LNCAP (cell line): ENCODE measurements around the gene S100A11.

Experiments
- TF ChIP-seq, protein P1 (sequence below): fragments of 450-650 bp; IDR thresholded peaks from 2 replicates; pipeline ENCODE4 v1.5.1; 2017; ENCODE audit warnings: mild to moderate bottlenecking

Gene S100A11

DNA sequence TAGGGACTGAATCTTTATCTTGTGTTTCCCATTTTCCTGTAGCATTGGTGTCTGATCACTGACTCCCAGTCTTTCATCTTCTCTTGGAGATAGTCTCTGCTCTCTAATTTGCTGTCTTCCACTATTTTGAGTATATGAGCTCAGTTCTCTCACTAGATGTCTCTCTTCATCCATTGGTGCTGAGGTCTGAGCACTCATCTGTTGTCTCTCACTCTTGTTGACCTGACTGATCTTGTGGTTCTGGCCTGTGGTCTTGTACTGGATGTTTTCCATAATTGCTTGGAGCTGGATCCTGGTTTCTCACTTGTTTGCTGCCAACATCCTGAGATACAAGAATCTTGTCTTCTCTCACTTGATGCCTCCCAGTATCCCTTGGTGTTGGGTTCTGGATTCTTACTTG is 25.1 kb upstream of the S100A11 start:
- TF ChIP-seq, protein P1, sequence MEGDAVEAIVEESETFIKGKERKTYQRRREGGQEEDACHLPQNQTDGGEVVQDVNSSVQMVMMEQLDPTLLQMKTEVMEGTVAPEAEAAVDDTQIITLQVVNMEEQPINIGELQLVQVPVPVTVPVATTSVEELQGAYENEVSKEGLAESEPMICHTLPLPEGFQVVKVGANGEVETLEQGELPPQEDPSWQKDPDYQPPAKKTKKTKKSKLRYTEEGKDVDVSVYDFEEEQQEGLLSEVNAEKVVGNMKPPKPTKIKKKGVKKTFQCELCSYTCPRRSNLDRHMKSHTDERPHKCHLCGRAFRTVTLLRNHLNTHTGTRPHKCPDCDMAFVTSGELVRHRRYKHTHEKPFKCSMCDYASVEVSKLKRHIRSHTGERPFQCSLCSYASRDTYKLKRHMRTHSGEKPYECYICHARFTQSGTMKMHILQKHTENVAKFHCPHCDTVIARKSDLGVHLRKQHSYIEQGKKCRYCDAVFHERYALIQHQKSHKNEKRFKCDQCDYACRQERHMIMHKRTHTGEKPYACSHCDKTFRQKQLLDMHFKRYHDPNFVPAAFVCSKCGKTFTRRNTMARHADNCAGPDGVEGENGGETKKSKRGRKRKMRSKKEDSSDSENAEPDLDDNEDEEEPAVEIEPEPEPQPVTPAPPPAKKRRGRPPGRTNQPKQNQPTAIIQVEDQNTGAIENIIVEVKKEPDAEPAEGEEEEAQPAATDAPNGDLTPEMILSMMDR = no peak

DNA sequence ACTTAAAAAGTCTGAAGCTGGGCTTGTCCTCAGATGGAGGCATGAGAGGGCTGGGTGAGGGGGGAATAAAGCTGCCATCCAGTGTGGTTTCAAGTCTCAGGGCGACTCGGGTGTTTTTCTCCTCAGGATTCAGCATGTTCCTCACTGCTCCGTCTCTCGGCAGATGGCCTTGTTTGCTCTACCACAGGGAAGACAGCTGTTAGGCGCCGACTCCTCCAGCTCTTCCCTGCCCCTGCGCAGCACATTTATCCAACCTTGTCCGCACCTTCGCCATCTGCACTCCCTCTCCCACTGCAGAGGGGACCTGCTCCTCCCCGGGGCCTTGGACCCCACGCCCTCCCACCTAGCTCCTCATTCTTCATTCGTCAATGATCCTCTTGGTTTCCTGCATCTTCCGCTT is 16.6 kb upstream of the S100A11 start:
- TF ChIP-seq, protein P1 = no peak

DNA sequence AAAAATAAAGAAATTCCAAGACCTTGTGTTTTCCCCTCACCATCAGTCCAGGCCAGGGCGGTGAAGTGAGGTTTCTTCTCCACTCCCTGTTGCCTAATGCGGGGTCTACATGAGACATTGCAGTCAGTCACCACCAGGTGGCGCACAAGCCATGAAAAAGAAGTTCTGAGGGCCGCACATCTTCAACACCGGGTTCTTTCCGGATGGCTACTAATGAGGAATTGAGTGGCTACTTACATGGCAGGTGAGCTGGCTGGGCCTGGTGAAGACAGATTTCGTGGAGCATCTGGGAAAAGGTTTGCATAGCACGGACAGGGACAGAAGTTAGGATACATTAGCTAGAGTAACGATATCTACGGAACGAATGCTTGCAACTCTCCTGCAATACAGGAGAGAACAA is 15.8 kb upstream of the S100A11 start:
- TF ChIP-seq, protein P1 = peak; percentile 98

DNA sequence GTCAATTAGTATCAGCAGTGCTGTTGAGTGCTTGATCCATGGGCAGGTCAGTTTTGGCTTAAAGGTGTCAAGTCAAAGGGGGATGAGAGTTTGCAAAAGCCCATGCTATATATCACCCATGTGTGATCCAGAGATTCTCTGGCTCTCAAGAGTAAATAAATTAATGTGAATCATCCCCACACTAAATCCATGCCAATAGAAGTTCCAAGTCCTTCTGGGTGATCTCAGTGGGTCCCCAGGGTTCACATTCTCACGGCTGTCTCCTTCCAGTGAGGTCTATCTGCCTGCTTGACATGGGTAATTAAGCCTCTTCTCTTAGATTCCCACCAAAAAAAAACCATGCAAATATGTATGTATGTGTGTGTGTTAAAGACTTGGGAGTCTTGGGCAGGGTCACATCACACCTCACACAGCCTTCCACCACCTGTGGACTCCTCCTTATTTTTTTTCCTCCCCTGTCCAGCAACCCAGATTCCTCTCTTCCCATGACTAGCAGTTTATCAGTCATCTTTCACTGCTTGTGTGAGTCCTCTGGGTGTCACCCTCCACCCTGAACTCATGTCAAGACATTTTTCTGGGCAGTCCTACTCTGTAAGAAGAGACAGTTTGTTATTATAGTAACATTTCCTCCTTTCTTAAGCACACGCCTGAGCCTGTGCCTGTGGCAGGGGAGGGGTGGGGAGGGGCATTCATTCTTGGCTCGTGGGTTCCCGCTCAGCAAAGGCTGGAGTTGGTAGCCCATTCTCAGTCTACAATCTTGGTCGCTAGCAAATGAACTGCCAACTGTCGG is 14.3 kb upstream of the S100A11 start:
- TF ChIP-seq, protein P1 = no peak

DNA sequence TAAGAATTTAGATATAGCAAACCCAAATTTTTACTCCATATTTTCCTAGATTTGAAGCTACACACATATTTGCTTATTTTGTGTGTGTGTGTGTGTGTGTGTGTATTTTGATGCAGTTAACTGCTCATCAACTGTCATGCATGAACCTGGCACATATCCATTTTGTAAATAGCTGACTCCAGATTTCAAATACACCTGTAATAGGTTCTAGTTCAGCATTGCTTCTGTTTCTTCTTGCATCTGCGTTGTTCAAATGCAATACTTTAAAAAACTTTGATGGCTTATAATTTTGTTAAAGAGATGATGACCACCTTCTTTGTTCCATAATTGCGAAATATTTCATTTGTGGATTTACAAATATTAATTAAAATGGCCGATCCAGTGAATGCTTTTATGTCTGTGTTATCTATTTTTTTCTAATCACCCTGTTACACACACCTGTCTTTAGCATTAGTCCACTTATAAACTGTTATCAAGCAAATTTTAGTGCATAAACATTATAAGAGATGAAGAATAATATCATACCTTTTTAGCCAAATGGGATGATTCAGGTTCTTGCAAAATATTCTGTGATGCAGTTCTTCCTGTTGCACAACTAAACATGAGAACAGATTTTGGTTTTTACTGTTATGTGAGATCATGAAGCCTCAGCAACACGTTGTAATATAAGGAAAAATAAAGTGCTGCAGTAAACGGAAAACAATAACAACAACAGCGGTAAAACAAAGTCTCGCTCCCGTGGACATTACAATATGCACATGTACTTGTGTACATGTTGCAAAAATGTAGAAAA is 12.7 kb upstream of the S100A11 start:
- TF ChIP-seq, protein P1 = no peak

DNA sequence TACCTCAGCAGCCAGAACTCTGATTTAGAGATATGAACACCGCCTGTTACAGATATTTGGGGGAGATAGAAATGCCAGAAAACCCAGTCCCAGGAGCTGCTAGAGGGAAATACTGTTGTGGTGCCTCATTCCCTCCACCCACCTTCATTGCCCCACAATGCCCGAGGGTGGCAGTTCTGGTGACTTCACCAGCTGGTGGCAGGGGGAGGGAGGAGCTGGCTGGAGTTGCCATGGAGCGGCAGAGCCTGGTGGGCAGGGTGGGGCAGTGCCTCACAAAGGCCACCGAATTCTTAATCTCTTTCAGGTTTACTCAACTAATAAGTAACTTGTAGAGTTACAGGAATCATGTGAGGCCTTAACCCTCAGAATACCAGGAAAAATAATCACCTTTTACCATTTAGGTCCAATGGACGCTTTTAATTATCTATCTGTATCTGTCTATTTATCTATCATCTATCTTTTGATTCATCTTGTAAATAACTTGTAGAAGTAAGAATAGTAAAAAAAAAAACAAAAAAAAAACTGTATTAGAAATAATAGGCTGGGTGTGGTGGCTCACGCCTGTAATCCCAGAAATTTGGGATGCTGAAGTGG is 11.7 kb upstream of the S100A11 start:
- TF ChIP-seq, protein P1 = no peak

DNA sequence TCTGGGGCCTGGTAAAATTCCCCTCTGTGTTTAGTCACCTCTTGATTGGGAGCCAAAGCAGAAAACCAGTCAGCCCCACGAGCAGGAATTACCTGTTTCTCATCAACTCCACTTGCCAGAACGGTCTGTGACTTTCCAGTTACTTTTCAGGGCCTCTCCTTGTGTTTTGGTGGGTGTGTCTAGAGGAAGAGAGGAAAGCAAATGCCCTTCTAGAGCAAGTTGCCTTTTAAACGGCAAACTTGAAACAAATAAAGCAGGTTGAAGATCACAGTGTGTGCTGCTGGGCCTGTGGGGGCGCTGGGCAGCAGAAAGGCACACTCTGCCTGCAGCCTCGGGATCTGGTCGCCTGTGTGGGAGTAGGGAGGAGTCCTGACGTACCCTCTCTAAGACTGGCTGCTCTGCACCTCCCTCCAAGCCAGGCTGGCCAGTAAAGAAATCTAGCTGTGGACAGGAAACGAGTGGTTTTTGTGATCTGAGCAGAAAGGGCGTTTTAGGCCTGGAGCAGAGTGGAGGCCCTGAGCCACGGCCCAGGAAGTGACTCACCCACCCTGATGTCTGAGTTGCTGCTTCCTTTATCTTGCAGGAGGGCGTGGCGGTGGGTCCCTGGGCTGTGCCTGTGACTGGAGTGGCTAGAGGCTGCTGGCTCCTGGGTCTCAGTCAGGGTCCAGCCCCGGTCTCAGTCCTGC is 11.1 kb upstream of the S100A11 start:
- TF ChIP-seq, protein P1 = peak; percentile 66
